GM23248 (cell line): ENCODE data around the gene PRPF38A. TPM values are rescaled to one million over a fixed set of nuclear protein-coding genes. Genes with fewer than 3 reads are reported as not detected.

Experiments used
- DNase-seq: peaks from one replicate; pipeline ENCODE4 v3.0.0-alpha.2; 2015
- H2AFZ ChIP-seq: fragments of 200-600 bp; sonication (generic); 2 replicates; pipeline ENCODE4 v1.6.1; 2016; ENCODE audit warnings: antibody characterized with exemption
- H3F3A ChIP-seq: fragments of 200-600 bp; sonication (generic); 2 replicates; pipeline ENCODE4 v1.6.1; 2016; ENCODE audit warnings: mild to moderate bottlenecking, antibody characterized with exemption, mixed run types; ENCODE audit not compliant: insufficient read depth
- H3K27ac ChIP-seq: fragments of 200-600 bp; sonication (generic); 2 replicates; pipeline ENCODE4 v1.5.1; 2016; ENCODE audit warnings: mild to moderate bottlenecking
- H3K27me3 ChIP-seq: fragments of 200-600 bp; sonication (generic); replicated peaks from 2 replicates; pipeline ENCODE4 v1.6.1; 2016; ENCODE audit warnings: mild to moderate bottlenecking; ENCODE audit not compliant: insufficient read depth
- H3K36me3 ChIP-seq: fragments of 200-600 bp; sonication (generic); 2 replicates; pipeline ENCODE4 v1.6.1; 2016; ENCODE audit warnings: low read depth, mild to moderate bottlenecking
- H3K4me1 ChIP-seq: fragments of 200-600 bp; sonication (generic); 2 replicates; pipeline ENCODE4 v1.6.1; 2016; ENCODE audit warnings: mild to moderate bottlenecking; ENCODE audit not compliant: insufficient read depth
- H3K4me2 ChIP-seq: fragments of 200-600 bp; sonication (generic); one replicate; pipeline ENCODE4 v1.6.1; 2016; ENCODE audit warnings: mild to moderate bottlenecking; ENCODE audit not compliant: unreplicated experiment
- H3K4me3 ChIP-seq: fragments of 200-600 bp; sonication (generic); 2 replicates; pipeline ENCODE4 v1.5.1; 2016; ENCODE audit warnings: mild to moderate bottlenecking
- H3K79me2 ChIP-seq: fragments of 200-600 bp; sonication (generic); 2 replicates; pipeline ENCODE4 v1.6.1; 2016; ENCODE audit warnings: mild to moderate bottlenecking; ENCODE audit not compliant: insufficient read depth
- H3K9ac ChIP-seq: fragments of 200-600 bp; sonication (generic); 2 replicates; pipeline ENCODE4 v1.6.1; 2016; ENCODE audit warnings: mild to moderate bottlenecking
- H3K9me2 ChIP-seq: fragments of 200-600 bp; sonication (generic); 2 replicates; pipeline ENCODE4 v1.6.1; 2016; ENCODE audit warnings: mixed run types, mild to moderate bottlenecking, moderate library complexity; ENCODE audit not compliant: insufficient read depth
- H3K9me3 ChIP-seq: fragments of 200-600 bp; sonication (generic); one replicate; pipeline ENCODE4 v1.6.1; 2017; ENCODE audit warnings: low read depth
- H4K20me1 ChIP-seq: fragments of 200-600 bp; sonication (generic); 2 replicates; pipeline ENCODE4 v1.6.0; 2016; ENCODE audit not compliant: insufficient read depth
- EZH2 ChIP-seq: fragments of 200-600 bp; sonication (generic); IDR thresholded peaks from 2 replicates; pipeline ENCODE4 v1.6.1; 2018; ENCODE audit warnings: antibody characterized with exemption, mild to moderate bottlenecking; ENCODE audit not compliant: insufficient read depth, poor library complexity, severe bottlenecking
- EZH2phosphoT487 ChIP-seq: fragments of 200-600 bp; sonication (generic); IDR thresholded peaks from 2 replicates; pipeline ENCODE4 v1.6.1; 2018; ENCODE audit warnings: antibody characterized with exemption, moderate library complexity, mild to moderate bottlenecking, low read depth; ENCODE audit not compliant: insufficient read depth
- WGBS, 2 experiments: methylation state at CpG; one replicate each; pipeline ENCODE4 v1.1.6; 2015 to 2017; ENCODE audit warnings: low lambda C conversion rate in 2 of 2, low coverage in 1 of 2; ENCODE audit errors: missing lambda C conversion rate in 2 of 2; 5-methylcytosine and 5-hydroxymethylcytosine counted together
- in situ Hi-C: fragments of 300-500 bp; cut with MboI; formaldehyde crosslinking; loops from 2 replicates; pipeline ENCODE4 v1.15.0; 2020
- polyA plus RNA-seq: library from polyadenylated mRNA; unstranded; fragments of >200 nt; fragmentation: Nextera tagmentation; extraction: Ambion mirVana; gene quantifications from 2 replicates; pipeline ENCODE4 v1.2.1, GENCODE V29; 2016
- total RNA-seq: library from RNA; depleted of rRNA; stranded (reverse); fragments of >200 nt; shearing (Covaris generic); gene quantifications from 2 replicates; pipeline ENCODE4 v1.2.3, GENCODE V29; 2014; rRNA removed

Gene PRPF38A
- total and polyA plus RNA-seq, 2 experiments from 2014 or later = 6.1 to 27.0 TPM

DNA sequence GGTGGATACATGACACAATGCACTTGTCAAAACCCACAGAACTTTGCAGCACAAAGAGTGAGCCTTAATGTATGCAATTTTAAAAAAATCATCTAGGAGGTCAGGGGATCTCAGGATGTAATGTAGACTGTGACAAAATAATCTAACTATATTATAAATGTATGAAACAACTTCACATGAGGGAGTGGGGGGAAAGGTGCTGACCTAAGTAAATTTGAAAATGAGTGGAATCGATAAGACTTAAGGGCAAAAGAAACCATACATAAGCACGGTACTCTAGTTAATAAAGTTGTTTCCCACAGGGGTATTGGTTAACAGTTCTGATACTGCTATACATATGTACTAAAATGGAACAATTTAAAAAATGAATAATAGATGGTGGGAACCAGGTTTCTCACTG lies 64.7 kb downstream of the PRPF38A start:
- H3K4me1 ChIP-seq = no peaks in the 10 kb centered on the region
- H3K27ac ChIP-seq = no peak overlapping the region
- no peaks in the 10 kb centered on the region for H3F3A ChIP-seq
- H2AFZ ChIP-seq = no peak overlapping the region
- no peaks in the 10 kb centered on the region for H3K9me3 ChIP-seq
- H4K20me1 ChIP-seq = no peaks in the 10 kb centered on the region
- no peak for TF ChIP-seq EZH2
- TF ChIP-seq EZH2phosphoT487 = no peak
- DNase-seq = no peak
- WGBS, 2 experiments = 98 to 100% methylated on average over 2 of the region's 2 CpGs
- no peak overlapping the region for H3K4me2 ChIP-seq
- no peaks in the 10 kb centered on the region for H3K27me3 ChIP-seq
- H3K79me2 ChIP-seq = no peaks in the 10 kb centered on the region
- H3K36me3 ChIP-seq = 0 out of 2 replicates have a peak, but pooled peaks cover 10% of the 10 kb centered on the region
- in situ Hi-C loops = no loop called here
- H3K9ac ChIP-seq = no peak overlapping the region
- H3K9me2 ChIP-seq = no peaks in the 10 kb centered on the region
- no peak overlapping the region for H3K4me3 ChIP-seq

Other genes starting within 250 kb of the PRPF38A start
- 29.6 and 37.2 TPM in 2 replicates for gene CC2D1B, start 38.4 kb upstream of the PRPF38A start, total RNA-seq
- gene CC2D1B, start 38.4 kb upstream of the PRPF38A start, polyA plus RNA-seq = 12.6 and 13.2 TPM in 2 replicates
- 1.9 and 3.4 TPM in 2 replicates for gene ORC1, start 179 bp upstream of the PRPF38A start, total RNA-seq
- gene ORC1, start 179 bp upstream of the PRPF38A start, polyA plus RNA-seq = 1.4 and 1.9 TPM in 2 replicates
- gene TUT4, start 148.5 kb downstream of the PRPF38A start, total RNA-seq = 14.9 and 29.1 TPM in 2 replicates
- 13.9 and 18.9 TPM in 2 replicates for gene TUT4, start 148.5 kb downstream of the PRPF38A start, polyA plus RNA-seq
- 38.7 and 44.7 TPM in 2 replicates for gene GPX7, start 197.8 kb downstream of the PRPF38A start, total RNA-seq
- 36.1 and 39.7 TPM in 2 replicates for gene GPX7, start 197.8 kb downstream of the PRPF38A start, polyA plus RNA-seq
- gene SHISAL2A, start 228.6 kb downstream of the PRPF38A start, total RNA-seq = not detected in 2 replicates
- not detected in 2 replicates for gene SHISAL2A, start 228.6 kb downstream of the PRPF38A start, polyA plus RNA-seq